Measurements from ENCODE around the gene CYFIP1.

Gene CYFIP1

GRCh38 chr15:22948056-22948455 is 32.1 kb downstream of the CYFIP1 start:
- H3K36me3 ChIP-seq (ENCODE audit: control insufficient read depth in 2 of 2, insufficient read depth in 1 of 2, low read length in 2 of 2): peaks cover 7 to 20% of the 10 kb centered on the region in 2 experiments; a peak in 2 of 3 replicates
- H3K9me3 ChIP-seq (ENCODE audit: control insufficient read depth, insufficient read depth, low read depth, low read length): no peaks in the 10 kb centered on the region
- ChIA-PET POLR2A (no interaction called here), CTCF (no interaction called here)
- no peak overlapping the region for H3K4me3 ChIP-seq (ENCODE audit: low read depth, low read length)
- TF ChIP-seq ZNF341 (tag by site-specific recombination; IDR thresholded peaks at IDR 0.05; ENCODE audit: low read depth): peak; percentile 75
- TF ChIP-seq ZNF580 (tag by site-specific recombination; IDR thresholded peaks at IDR 0.05): no peak
- H3K27ac ChIP-seq (ENCODE audit: extremely low read depth, low read depth, low read length): no peak overlapping the region
- peaks cover 6% of the 10 kb centered on the region; the same call in 1 of the 2 replicates for H3K4me1 ChIP-seq (ENCODE audit: control insufficient read depth, insufficient read depth, low read length)

- Histone ChIP-seq H3K27ac (ENCODE audit: extremely low read depth, low read depth, low read length) (no peak overlapping the region), H3K36me3 (ENCODE audit: control insufficient read depth in 2 of 2, insufficient read depth in 1 of 2, low read length in 2 of 2) (peaks cover 7 to 27% of the 10 kb centered on the region in 2 experiments; a peak in 2 of 3 replicates), H3K4me3 (ENCODE audit: low read depth, low read length) (no peak overlapping the region), H3K4me1 (ENCODE audit: control insufficient read depth, insufficient read depth, low read length) (peaks cover 6% of the 10 kb centered on the region; the same call in 1 of the 2 replicates), H3K9me3 (ENCODE audit: control insufficient read depth, insufficient read depth, low read depth, low read length) (no peaks in the 10 kb centered on the region)
- TF ChIP-seq ZNF777 (tag by site-specific recombination; IDR thresholded peaks at IDR 0.05; ENCODE audit: borderline replicate concordance): no peak
- TF ChIP-seq ZBTB1 (tag by site-specific recombination; IDR thresholded peaks at IDR 0.05): no peak
- no peak for TF ChIP-seq ZNF791 (tag by site-specific recombination; IDR thresholded peaks at IDR 0.05)
- no peak for TF ChIP-seq ZNF202 (tag by site-specific recombination; IDR thresholded peaks at IDR 0.05; ENCODE audit: borderline replicate concordance)
- no peak for TF ChIP-seq ZNF548 (tag by site-specific recombination; IDR thresholded peaks at IDR 0.05)
- no peak for TF ChIP-seq ZFP3 (tag by site-specific recombination; IDR thresholded peaks at IDR 0.05; ENCODE audit: low read depth)
- TF ChIP-seq ZNF510 (tag by site-specific recombination; IDR thresholded peaks at IDR 0.05; ENCODE audit: insufficient replicate concordance): no peak
- no peak for TF ChIP-seq PATZ1 (tag by site-specific recombination; IDR thresholded peaks at IDR 0.05)
- TF ChIP-seq ZNF426 (tag by site-specific recombination; IDR thresholded peaks at IDR 0.05): no peak
- no peak for TF ChIP-seq ZNF76 (tag by site-specific recombination; IDR thresholded peaks at IDR 0.05; ENCODE audit: borderline replicate concordance, low read depth)
- no peak for TF ChIP-seq ZBTB49 (tag by site-specific recombination; IDR thresholded peaks at IDR 0.05; ENCODE audit: low read depth)
- TF ChIP-seq ZNF341 (tag by site-specific recombination; IDR thresholded peaks at IDR 0.05; ENCODE audit: low read depth): no peak
- no peak for TF ChIP-seq ZEB2 (tag by site-specific recombination; IDR thresholded peaks at IDR 0.05)
- no peak for TF ChIP-seq ZNF18 (tag by site-specific recombination; IDR thresholded peaks at IDR 0.05)
- no peak for TF ChIP-seq ATF2 (tag by site-specific recombination; IDR thresholded peaks at IDR 0.05; ENCODE audit: low read depth)
- no peak for TF ChIP-seq PRDM4 (tag by site-specific recombination; IDR thresholded peaks at IDR 0.05)
- TF ChIP-seq TCF7L2 (IDR thresholded peaks at IDR 0.05; ENCODE audit: borderline replicate concordance, low read depth, low read length): no peak
- TF ChIP-seq ZBTB48 (tag by site-specific recombination; IDR thresholded peaks at IDR 0.05): no peak
- POLR2A ChIA-PET: no interaction called here
- CTCF ChIA-PET: no interaction called here
These were observed 32.8 kb downstream of the CYFIP1 start for GRCh38 chr15:22947101-22948000.

All from HEK293 (cell line).